Spleen (tissue), 7 donors: Measurements from ENCODE around the gene RBPMS2.

Source experiments
- CTCF ChIP-seq, 11 experiments: fragments of 200-600 bp in 7 of 11; fragments of 450-650 bp in 4 of 11; sonication (generic) in 4 of 11; IDR thresholded peaks in 8 of 11; conservative IDR thresholded peaks in 3 of 11; 1 replicate in 7 of 11; 2 replicates in 4 of 11; pipeline versions ENCODE4 v1.4.0 to v1.8.0; 2016 to 2021; ENCODE audit warnings: antibody characterized with exemption in 11 of 11, inconsistent platforms in 4 of 11, mild to moderate bottlenecking in 1 of 11
- POLR2A ChIP-seq, 3 donors: fragments of 450-650 bp; IDR thresholded peaks; one replicate each; pipeline ENCODE4 v1.5.1; 2017; ENCODE audit warnings: antibody characterized with exemption in 3 of 3, mild to moderate bottlenecking in 1 of 3
- POLR2AphosphoS5 ChIP-seq, 3 donors: sonication (generic); formaldehyde crosslinking; IDR thresholded peaks; one replicate each; pipeline ENCODE4 v1.5.1; 2017; ENCODE audit warnings: antibody characterized with exemption in 3 of 3
- donor health status: DM: no; HTN: no; CAD: no; lungs with moderate emphysema.
- donor health status: DM: no; HTN: no; CAD: no.
- donor health status: DM: no; HTN: no; CAD: no.

- TF ChIP-seq CTCF (IDR thresholded peaks at IDR 0.05 in 8 of 11, conservative IDR thresholded peaks at IDR 0.05 in 3 of 11) (no peak), POLR2AphosphoS5 (IDR thresholded peaks at IDR 0.05) (no peak), POLR2A (IDR thresholded peaks at IDR 0.05) (no peak)
These were observed 21.8 kb downstream of the RBPMS2 start for GRCh38 chr15:64753480-64754185.
